ENCODE results near the gene C1orf35. TPM values are rescaled to one million over a fixed set of nuclear protein-coding genes. Genes with fewer than 3 reads are reported as not detected.

C1orf35 gene
- total and polyA plus RNA-seq, 4 experiments from 2014 or later, result 16.4 to 30.7 (median 24.2) TPM

DNA sequence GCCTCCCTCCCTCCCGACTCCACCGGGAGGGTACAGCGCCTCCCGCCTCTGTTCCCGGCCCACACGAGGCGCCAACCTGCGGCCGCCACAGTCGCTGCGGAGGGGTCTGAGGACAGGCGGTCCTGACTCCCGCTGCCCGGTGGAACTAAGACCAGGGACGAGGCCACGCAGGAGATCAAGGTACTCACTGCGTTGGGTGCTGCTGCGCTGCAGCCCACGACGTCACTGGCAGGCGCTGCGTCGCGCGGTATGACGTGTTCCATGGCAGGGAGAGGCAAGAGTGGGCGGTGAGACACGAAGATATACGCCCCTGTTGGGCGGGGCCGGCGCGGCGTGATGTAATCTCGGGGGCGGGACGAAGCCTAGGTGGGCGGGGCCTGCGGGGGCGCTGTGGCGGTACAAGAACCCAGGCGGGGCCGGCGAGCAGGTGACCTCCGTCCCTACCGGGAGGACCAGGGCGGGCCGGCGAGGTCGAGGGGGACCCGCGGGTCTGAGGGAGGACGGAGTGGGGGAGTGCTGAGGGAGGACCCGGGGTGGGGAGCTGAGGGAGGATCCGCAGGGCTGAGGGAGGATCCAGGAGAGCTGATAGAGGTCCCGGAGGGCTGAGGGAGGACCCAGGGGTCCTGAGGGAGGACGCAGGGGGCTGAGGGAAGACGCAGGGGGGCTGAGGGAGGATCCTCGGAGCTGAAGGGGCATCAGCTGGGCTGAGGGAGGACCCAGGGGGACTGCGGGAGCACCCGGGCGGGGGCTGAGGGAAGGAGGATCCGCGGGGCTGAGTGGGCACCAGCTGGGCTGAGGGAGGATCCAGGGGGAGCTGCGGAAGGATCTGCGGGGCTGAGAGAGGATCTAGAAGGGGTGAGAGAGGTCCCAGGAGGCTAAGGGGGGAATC is 6.2 kb upstream of the C1orf35 start, which contains the start of gene MRPL55:
Gene MRPL55, minus strand, starts transcription at position 227 of the 889 bp plus-strand sequence. CDS start 1,039 bp downstream, outside the sequence.
- H3K4me1 Mint-ChIP-seq, result peaks cover 9 to 45% (median 26%) of the 10 kb centered on the region in 4 donors
- ChIA-PET POLR2A (ENCODE audit: partially characterized antibody) (interaction anchor here (0.7 to 3.2 kb wide), 10 partner anchors 10 to 377 kb away, joined by 3 to 33 read pairs (median 4); partner anchors contain the start of genes ARF1, GUK1, IBA57 and JMJD4), CTCF (ENCODE audit: partially characterized antibody) (interaction anchor here (0.9 to 3.1 kb wide), 6 partner anchors 21 to 346 kb away, joined by 3 to 14 read pairs (median 3); no protein-coding TSS in a partner anchor)
- H3K4me1 ChIP-seq (ENCODE audit: insufficient read depth, low read length), result peaks cover 21% of the 10 kb centered on the region
- no peaks in the 10 kb centered on the region for H3K27me3 ChIP-seq (ENCODE audit: insufficient read depth, low read length)
- H3K27ac Mint-ChIP-seq, result peak within 1 kb of the TSS; percentile 92 to 98 (median 95)
- H3K27ac ChIP-seq (ENCODE audit: low read depth, low read length), result peak within 1 kb of the TSS; percentile 92
- H3K9me3 Mint-ChIP-seq, result peaks cover 0 to 1% (median 0%) of the 10 kb centered on the region in 8 donors
- peak within 1 kb of the TSS; percentile 68 to 76 for H3K4me3 ChIP-seq (ENCODE audit: low read length in 2 of 2)
- intact Hi-C loops (cut with micrococcal nuclease), result loop anchor here (1.0 to 5.0 kb wide), 5 partner anchors 27 to 1398 kb away; partner anchors contain the start of genes ARF1, GUK1 and NUP133
- peaks cover 12% of the 10 kb centered on the region for H3K36me3 ChIP-seq (ENCODE audit: insufficient read depth, low read length)
- H3K36me3 Mint-ChIP-seq, result peaks cover 0 to 18% of the 10 kb centered on the region in 2 donors
- peak within 1 kb of the TSS; percentile 89 to 98 (median 94) for H3K4me3 Mint-ChIP-seq
- no peaks in the 10 kb centered on the region for H3K9me3 ChIP-seq (ENCODE audit: control insufficient read depth in 1 of 2, low read length in 2 of 2)
- DNase-seq, result peak; percentile 97 to 99 (median 98)
- H3K27me3 Mint-ChIP-seq, result no peaks in the 10 kb centered on the region

DNA sequence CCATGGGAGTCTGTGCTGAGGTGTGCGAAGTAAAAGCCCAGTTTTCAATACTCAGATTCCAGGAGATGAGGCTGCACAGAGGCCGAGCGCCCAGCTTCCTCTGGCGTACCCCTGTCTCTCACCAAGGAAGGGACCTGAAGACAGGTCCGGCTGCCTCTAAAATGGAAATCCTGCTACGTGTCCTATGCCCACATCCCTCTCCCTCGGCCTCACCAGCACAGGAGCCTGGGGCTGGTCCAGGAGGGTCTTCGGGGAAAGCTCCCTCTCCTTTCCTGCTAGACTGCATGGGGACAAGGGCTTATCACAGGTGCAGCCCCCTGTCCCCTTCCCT is 5.6 kb upstream of the C1orf35 start:
- Histone ChIP-seq H3K4me3 (ENCODE audit: low read length in 2 of 2) (peak overlapping the region; percentile 59 to 68), H3K27ac (ENCODE audit: low read depth, low read length) (peak overlapping the region; percentile 92), H3K4me1 (ENCODE audit: insufficient read depth, low read length) (peaks cover 26% of the 10 kb centered on the region), H3K27me3 (ENCODE audit: insufficient read depth, low read length) (no peaks in the 10 kb centered on the region), H3K9me3 (ENCODE audit: control insufficient read depth in 1 of 2, low read length in 2 of 2) (no peaks in the 10 kb centered on the region), H3K36me3 (ENCODE audit: insufficient read depth, low read length) (peaks cover 12% of the 10 kb centered on the region)
- intact Hi-C loops (cut with micrococcal nuclease), result loop anchor here (1.0 to 5.0 kb wide), 5 partner anchors 26 to 1399 kb away; partner anchors contain the start of genes ARF1, GUK1 and NUP133
- POLR2A ChIA-PET (ENCODE audit: partially characterized antibody), result interaction anchor here (0.8 to 3.2 kb wide), 5 partner anchors 9 to 57 kb away, joined by 4 to 33 read pairs (median 18); partner anchors contain the start of genes ARF1, GUK1 and IBA57
- Mint-ChIP-seq H3K4me1 (peaks cover 9 to 51% (median 29%) of the 10 kb centered on the region in 4 donors), H3K4me3 (peak overlapping the region; percentile 89 to 98 (median 94)), H3K36me3 (peaks cover 0 to 19% of the 10 kb centered on the region in 2 donors), H3K9me3 (peaks cover 0 to 1% (median 0%) of the 10 kb centered on the region in 8 donors), H3K27me3 (no peaks in the 10 kb centered on the region), H3K27ac (peak overlapping the region; percentile 92 to 98 (median 95))
- CTCF ChIA-PET (ENCODE audit: partially characterized antibody), result interaction anchor here (1.8 to 3.1 kb wide), 2 partner anchors 22 to 347 kb away, joined by 3 to 14 read pairs; no protein-coding TSS in a partner anchor
- DNase-seq, result no peak

DNA sequence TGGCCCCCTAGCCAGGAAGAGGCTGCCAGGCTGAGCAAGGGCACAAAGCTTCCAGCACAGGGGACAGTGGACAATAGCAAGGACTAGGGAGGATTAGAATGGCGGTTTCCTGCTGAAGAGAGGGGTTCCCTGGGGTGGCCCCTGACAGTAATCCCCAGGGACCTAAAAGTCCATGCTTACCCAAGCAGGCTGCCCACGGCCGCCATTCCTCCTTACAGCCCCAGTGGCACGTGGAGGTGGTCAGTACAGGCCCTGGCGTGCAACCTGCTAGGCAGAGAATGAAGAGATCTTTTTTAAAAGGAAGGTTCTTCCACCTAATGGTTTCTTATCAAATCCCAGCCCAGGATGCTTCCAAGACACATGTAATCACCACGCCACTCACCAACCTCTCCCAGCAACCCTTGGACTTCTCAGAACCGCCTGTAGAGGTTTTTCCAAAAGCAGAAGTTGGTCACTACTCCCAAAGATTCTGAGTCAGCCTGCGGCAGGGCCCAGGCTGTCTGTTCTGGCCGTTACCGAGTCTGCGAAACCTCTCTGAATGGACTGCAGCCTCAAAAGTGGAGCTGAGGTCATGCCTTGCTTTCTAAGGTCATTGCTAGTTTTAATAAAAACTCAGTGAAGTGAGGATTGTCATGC is 5.0 kb upstream of the C1orf35 start:
- H3K9me3 ChIP-seq (ENCODE audit: control insufficient read depth in 1 of 2, low read length in 2 of 2), result no peaks in the 10 kb centered on the region
- ChIA-PET CTCF (ENCODE audit: partially characterized antibody) (interaction anchor here (1.8 kb wide), 1 partner anchor 347 kb away, joined by 3 read pairs; no protein-coding TSS in a partner anchor), POLR2A (ENCODE audit: partially characterized antibody) (interaction anchor here (0.8 to 3.2 kb wide), 6 partner anchors 8 to 58 kb away, joined by 4 to 33 read pairs (median 16); partner anchors contain the start of genes ARF1, GUK1 and IBA57)
- Mint-ChIP-seq H3K36me3 (peaks cover 0 to 22% of the 10 kb centered on the region in 2 donors), H3K4me3 (peak overlapping the region; percentile 89 to 98 (median 94)), H3K9me3 (peaks cover 0 to 5% (median 0%) of the 10 kb centered on the region in 8 donors), H3K4me1 (peaks cover 9 to 57% (median 32%) of the 10 kb centered on the region in 4 donors), H3K27me3 (no peaks in the 10 kb centered on the region), H3K27ac (peak overlapping the region; percentile 83 to 98 (median 94))
- H3K27me3 ChIP-seq (ENCODE audit: insufficient read depth, low read length), result no peaks in the 10 kb centered on the region
- peaks cover 29% of the 10 kb centered on the region for H3K4me1 ChIP-seq (ENCODE audit: insufficient read depth, low read length)
- intact Hi-C loops (cut with micrococcal nuclease), result loop anchor here (5.0 kb wide), 1 partner anchor 1399 kb away; the partner anchor contains the start of gene NUP133
- peaks cover 12% of the 10 kb centered on the region for H3K36me3 ChIP-seq (ENCODE audit: insufficient read depth, low read length)
- DNase-seq, result no peak
- peak overlapping the region; percentile 92 for H3K27ac ChIP-seq (ENCODE audit: low read depth, low read length)
- H3K4me3 ChIP-seq (ENCODE audit: low read length in 2 of 2), result peak overlapping the region; percentile 59 to 68

DNA sequence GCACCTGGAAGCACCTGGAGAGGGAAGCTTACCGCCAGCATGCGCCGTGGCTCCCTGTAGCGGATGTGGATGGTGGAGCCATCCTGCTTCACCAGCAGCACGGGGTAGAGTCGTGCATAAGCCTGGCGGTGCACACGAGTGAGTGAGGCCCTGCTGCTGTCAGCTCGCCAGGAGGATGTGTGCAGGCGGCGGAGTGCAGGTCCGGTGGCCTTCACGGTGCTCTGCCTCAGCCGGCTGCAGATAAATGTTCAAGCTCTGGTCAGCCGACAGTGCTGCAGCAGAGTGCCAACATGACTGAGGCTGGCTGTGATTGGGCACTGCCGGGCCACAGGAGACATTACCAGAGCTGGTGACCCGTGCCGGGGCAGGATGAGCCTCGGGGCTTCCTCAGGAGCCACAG is 4.5 kb upstream of the C1orf35 start:
- Histone ChIP-seq H3K36me3 (ENCODE audit: insufficient read depth, low read length) (peaks cover 12% of the 10 kb centered on the region), H3K4me3 (ENCODE audit: low read length in 2 of 2) (no peak overlapping the region), H3K4me1 (ENCODE audit: insufficient read depth, low read length) (peaks cover 29% of the 10 kb centered on the region), H3K9me3 (ENCODE audit: control insufficient read depth in 1 of 2, low read length in 2 of 2) (no peaks in the 10 kb centered on the region), H3K27me3 (ENCODE audit: insufficient read depth, low read length) (no peaks in the 10 kb centered on the region), H3K27ac (ENCODE audit: low read depth, low read length) (no peak overlapping the region)
- peaks cover 9 to 59% (median 33%) of the 10 kb centered on the region in 4 donors for H3K4me1 Mint-ChIP-seq
- peaks cover 0 to 7% (median 0%) of the 10 kb centered on the region in 8 donors for H3K9me3 Mint-ChIP-seq
- DNase-seq, result no peak
- H3K27me3 Mint-ChIP-seq, result no peaks in the 10 kb centered on the region
- intact Hi-C loops (cut with micrococcal nuclease), result loop anchor here (5.0 kb wide), 1 partner anchor 1400 kb away; the partner anchor contains the start of gene NUP133
- H3K4me3 Mint-ChIP-seq, result peak overlapping the region; percentile 69 to 95 (median 93)
- ChIA-PET CTCF (ENCODE audit: partially characterized antibody) (interaction anchor here (1.1 to 1.8 kb wide), 2 partner anchors 26 to 348 kb away, joined by 3 read pairs; no protein-coding TSS in a partner anchor), POLR2A (ENCODE audit: partially characterized antibody) (interaction anchor here (2.6 to 3.1 kb wide), 2 partner anchors 25 to 32 kb away, joined by 13 to 33 read pairs; partner anchors contain the start of genes ARF1 and GUK1)
- peak overlapping the region in 5 of 7 donors; percentile 70 to 98 (median 92) for H3K27ac Mint-ChIP-seq
- peaks cover 0 to 24% of the 10 kb centered on the region in 2 donors for H3K36me3 Mint-ChIP-seq

DNA sequence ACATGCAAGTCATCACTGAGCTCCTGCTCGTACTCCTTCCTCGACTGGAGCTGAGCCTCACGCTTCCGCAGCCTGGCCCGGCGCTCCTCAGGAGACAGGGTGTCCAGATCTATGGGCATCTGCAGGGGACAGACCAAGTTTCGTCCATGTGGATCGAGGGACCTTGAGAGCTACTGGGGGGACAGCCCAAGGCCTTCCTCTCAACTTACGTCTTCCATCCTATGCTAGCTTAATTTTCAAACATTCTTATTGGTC is 3.6 kb upstream of the C1orf35 start:
- POLR2A ChIA-PET (ENCODE audit: partially characterized antibody), result interaction anchor here (1.3 to 3.1 kb wide), 4 partner anchors 16 to 59 kb away, joined by 6 to 13 read pairs (median 10); partner anchors contain the start of genes ARF1, GUK1 and IBA57
- H3K9me3 Mint-ChIP-seq, result peaks cover 0 to 7% (median 0%) of the 10 kb centered on the region in 8 donors
- Histone ChIP-seq H3K4me3 (ENCODE audit: low read length in 2 of 2) (no peak overlapping the region), H3K27me3 (ENCODE audit: insufficient read depth, low read length) (no peaks in the 10 kb centered on the region), H3K27ac (ENCODE audit: low read depth, low read length) (no peak overlapping the region), H3K36me3 (ENCODE audit: insufficient read depth, low read length) (peaks cover 12% of the 10 kb centered on the region), H3K4me1 (ENCODE audit: insufficient read depth, low read length) (peaks cover 31% of the 10 kb centered on the region), H3K9me3 (ENCODE audit: control insufficient read depth in 1 of 2, low read length in 2 of 2) (no peaks in the 10 kb centered on the region)
- no peaks in the 10 kb centered on the region for H3K27me3 Mint-ChIP-seq
- peak overlapping the region in 3 of 7 donors; percentile 22 to 75 (median 44) for H3K27ac Mint-ChIP-seq
- peaks cover 0 to 24% of the 10 kb centered on the region in 2 donors for H3K36me3 Mint-ChIP-seq
- peaks cover 9 to 60% (median 33%) of the 10 kb centered on the region in 4 donors for H3K4me1 Mint-ChIP-seq
- CTCF ChIA-PET (ENCODE audit: partially characterized antibody), result interaction anchor here (0.9 to 1.9 kb wide), 4 partner anchors 23 to 58 kb away, joined by 3 to 4 read pairs (median 4); partner anchors contain the start of gene IBA57
- H3K4me3 Mint-ChIP-seq, result peak overlapping the region in 4 of 8 donors; percentile 24 to 49 (median 25)
- intact Hi-C loops (cut with micrococcal nuclease), result loop anchor here (5.0 kb wide), 1 partner anchor 1401 kb away; the partner anchor contains the start of gene NUP133
- no peak for DNase-seq
